ENCODE data around the gene AKR7A2. TPM values are rescaled to one million over a fixed set of nuclear protein-coding genes. Genes with fewer than 3 reads are reported as not detected.

AKR7A2 gene
- total RNA-seq, 1 experiment from 2014 or later = 86.6 TPM

DNA sequence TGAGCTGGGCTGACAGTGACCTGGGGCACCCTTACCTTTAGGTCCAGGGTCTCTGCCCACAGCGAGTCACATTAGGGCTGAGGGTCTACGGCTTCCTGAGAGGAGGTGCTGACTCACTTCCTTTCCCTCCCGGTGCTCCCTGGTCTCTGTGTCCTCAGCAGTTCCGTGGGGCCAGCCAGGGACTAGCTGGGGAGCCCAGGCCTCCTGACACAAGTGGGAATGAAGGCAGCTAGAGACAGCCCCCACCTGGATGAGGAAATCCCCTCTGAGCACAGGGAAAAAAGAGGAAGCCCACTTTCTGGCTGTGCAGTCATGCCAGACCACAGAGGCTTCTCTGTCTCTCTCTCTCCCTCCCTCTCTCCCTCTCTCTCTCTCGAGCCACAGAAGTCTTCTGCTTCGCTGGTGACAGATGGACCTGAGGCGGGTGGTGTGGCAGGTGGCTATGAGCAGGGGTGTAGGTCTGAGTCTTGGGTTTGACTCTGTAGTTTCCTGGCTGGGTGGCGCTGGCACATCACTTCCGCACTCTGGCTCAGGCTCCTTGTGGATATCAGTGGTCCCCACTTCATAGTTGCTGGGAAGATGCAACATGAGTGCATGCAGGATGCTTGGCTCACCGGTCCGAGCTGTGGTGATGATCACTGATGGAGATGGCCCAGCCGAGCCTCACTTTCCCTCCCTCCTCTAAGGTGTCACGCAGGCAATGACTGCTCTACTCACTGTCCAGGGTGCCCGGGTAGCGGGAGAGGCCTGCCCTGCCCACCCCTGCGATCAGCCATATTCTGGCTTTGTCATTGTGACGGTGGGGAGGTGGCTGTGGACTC lies 3.6 kb upstream of the AKR7A2 start:
- in situ Hi-C loops (cut with HindIII; ENCODE audit: low pct_unique_long_range_greater_than_20kb, low sequenced_read_pairs) = no loop called here
- Histone ChIP-seq H3K4me3 (ENCODE audit: low read depth in 2 of 2, low read length in 2 of 2) (no peak overlapping the region), H3K27me3 (ENCODE audit: control insufficient read depth, insufficient read depth, low read length) (no peaks in the 10 kb centered on the region), H3K27ac (ENCODE audit: low read length) (no peak overlapping the region), H3K4me1 (ENCODE audit: control insufficient read depth, insufficient read depth, low read length) (peaks cover 18% of the 10 kb centered on the region), H3K36me3 (ENCODE audit: control insufficient read depth, insufficient read depth, low read length) (no peaks in the 10 kb centered on the region), H3K9me3 (ENCODE audit: control insufficient read depth, insufficient read depth, low read depth, low read length) (no peaks in the 10 kb centered on the region)
- no peak for TF ChIP-seq POLR2AphosphoS5 (IDR thresholded peaks at IDR 0.05; ENCODE audit: low read depth, low read length)
- no peak for TF ChIP-seq SIN3A (IDR thresholded peaks at IDR 0.05; ENCODE audit: borderline replicate concordance, insufficient read depth, low read depth, low read length)
- TF ChIP-seq, protein P1, sequence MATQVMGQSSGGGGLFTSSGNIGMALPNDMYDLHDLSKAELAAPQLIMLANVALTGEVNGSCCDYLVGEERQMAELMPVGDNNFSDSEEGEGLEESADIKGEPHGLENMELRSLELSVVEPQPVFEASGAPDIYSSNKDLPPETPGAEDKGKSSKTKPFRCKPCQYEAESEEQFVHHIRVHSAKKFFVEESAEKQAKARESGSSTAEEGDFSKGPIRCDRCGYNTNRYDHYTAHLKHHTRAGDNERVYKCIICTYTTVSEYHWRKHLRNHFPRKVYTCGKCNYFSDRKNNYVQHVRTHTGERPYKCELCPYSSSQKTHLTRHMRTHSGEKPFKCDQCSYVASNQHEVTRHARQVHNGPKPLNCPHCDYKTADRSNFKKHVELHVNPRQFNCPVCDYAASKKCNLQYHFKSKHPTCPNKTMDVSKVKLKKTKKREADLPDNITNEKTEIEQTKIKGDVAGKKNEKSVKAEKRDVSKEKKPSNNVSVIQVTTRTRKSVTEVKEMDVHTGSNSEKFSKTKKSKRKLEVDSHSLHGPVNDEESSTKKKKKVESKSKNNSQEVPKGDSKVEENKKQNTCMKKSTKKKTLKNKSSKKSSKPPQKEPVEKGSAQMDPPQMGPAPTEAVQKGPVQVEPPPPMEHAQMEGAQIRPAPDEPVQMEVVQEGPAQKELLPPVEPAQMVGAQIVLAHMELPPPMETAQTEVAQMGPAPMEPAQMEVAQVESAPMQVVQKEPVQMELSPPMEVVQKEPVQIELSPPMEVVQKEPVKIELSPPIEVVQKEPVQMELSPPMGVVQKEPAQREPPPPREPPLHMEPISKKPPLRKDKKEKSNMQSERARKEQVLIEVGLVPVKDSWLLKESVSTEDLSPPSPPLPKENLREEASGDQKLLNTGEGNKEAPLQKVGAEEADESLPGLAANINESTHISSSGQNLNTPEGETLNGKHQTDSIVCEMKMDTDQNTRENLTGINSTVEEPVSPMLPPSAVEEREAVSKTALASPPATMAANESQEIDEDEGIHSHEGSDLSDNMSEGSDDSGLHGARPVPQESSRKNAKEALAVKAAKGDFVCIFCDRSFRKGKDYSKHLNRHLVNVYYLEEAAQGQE (IDR thresholded peaks at IDR 0.05; ENCODE audit: insufficient read depth in 1 of 2, low read depth in 2 of 2, low read length in 1 of 2) = no peak
- TF ChIP-seq, protein P2, sequence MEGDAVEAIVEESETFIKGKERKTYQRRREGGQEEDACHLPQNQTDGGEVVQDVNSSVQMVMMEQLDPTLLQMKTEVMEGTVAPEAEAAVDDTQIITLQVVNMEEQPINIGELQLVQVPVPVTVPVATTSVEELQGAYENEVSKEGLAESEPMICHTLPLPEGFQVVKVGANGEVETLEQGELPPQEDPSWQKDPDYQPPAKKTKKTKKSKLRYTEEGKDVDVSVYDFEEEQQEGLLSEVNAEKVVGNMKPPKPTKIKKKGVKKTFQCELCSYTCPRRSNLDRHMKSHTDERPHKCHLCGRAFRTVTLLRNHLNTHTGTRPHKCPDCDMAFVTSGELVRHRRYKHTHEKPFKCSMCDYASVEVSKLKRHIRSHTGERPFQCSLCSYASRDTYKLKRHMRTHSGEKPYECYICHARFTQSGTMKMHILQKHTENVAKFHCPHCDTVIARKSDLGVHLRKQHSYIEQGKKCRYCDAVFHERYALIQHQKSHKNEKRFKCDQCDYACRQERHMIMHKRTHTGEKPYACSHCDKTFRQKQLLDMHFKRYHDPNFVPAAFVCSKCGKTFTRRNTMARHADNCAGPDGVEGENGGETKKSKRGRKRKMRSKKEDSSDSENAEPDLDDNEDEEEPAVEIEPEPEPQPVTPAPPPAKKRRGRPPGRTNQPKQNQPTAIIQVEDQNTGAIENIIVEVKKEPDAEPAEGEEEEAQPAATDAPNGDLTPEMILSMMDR (IDR thresholded peaks at IDR 0.05) = no peak
- no peak for TF ChIP-seq TCF7L2 (IDR thresholded peaks at IDR 0.05; ENCODE audit: low read depth, low read length)
- no peak for ATAC-seq
- intact Hi-C loops (cut with micrococcal nuclease; ENCODE audit: unreplicated experiment) = no loop called here
- POLR2A ChIA-PET = interaction anchor here (0.7 kb wide), 2 partner anchors 74 to 94 kb away, joined by 3 to 4 read pairs; no protein-coding TSS in a partner anchor
- no TSS peak for BruUV-seq (replicated peaks)
- no peak for DNase-seq (ENCODE audit: low read depth, low spot score)
- CTCF ChIA-PET = no interaction called here

DNA sequence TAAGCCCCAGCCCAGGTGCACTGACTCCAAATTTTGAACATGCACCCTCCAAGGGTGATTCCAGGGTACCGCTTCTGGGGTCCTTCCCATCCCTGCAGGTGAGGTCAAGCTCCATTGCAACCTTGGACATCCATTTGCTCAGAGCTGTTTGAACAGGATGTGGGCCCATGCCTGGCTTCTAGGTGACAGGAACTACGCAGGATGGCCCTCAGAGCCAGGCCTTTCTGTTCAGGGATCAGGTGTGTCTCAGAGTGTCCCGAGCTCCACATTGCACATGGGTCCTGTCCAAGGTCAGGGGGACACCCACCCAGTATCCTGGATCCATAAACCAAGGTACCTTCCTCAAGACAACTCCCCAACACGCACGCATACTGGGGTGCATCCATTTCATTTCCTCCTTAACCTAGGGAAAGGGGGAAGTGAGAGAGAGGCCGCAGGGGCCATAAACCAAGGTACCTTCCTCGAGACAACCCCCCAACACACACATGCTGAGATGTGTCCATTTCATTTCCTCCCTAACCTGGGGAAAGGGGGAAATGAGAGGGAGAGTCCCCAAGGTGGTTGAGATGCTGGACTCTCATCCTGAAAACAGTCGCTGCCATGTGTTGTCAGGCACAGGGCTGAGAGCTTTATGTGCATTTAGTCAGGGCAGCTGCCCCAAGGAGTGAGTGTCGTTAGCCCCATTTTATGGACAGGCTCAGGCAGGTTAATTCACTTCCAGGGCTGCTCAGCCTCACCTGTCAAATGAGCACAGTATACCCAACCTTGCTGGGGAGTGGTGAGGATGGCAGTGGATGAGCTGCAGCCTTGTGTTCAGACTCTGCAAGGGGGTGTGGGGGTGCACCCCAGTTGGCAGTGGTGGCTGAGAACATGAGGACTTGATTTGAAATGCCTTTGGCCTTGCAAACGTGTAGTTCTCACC lies 2.3 kb upstream of the AKR7A2 start:
- Histone ChIP-seq H3K36me3 (ENCODE audit: control insufficient read depth, insufficient read depth, low read length) (no peaks in the 10 kb centered on the region), H3K4me1 (ENCODE audit: control insufficient read depth, insufficient read depth, low read length) (peaks cover 18% of the 10 kb centered on the region), H3K27ac (ENCODE audit: low read length) (no peak overlapping the region), H3K4me3 (ENCODE audit: low read depth in 2 of 2, low read length in 2 of 2) (no peak overlapping the region), H3K9me3 (ENCODE audit: control insufficient read depth, insufficient read depth, low read depth, low read length) (no peaks in the 10 kb centered on the region), H3K27me3 (ENCODE audit: control insufficient read depth, insufficient read depth, low read length) (no peaks in the 10 kb centered on the region)
- CTCF ChIA-PET = interaction anchor here (0.6 kb wide), 1 partner anchor 388 kb away, joined by 6 read pairs; no protein-coding TSS in a partner anchor
- POLR2A ChIA-PET = interaction anchor here (0.7 kb wide), 1 partner anchor 96 kb away, joined by 3 read pairs; no protein-coding TSS in a partner anchor
- ATAC-seq (no peak), DNase-seq (ENCODE audit: low read depth, low spot score) (no peak)
- in situ Hi-C loops (cut with HindIII; ENCODE audit: low pct_unique_long_range_greater_than_20kb, low sequenced_read_pairs) = no loop called here
- BruUV-seq (replicated peaks) = no TSS peak
- TF ChIP-seq, protein P2 (IDR thresholded peaks at IDR 0.05) = no peak
- TF ChIP-seq, protein P1 (IDR thresholded peaks at IDR 0.05; ENCODE audit: insufficient read depth in 1 of 2, low read depth in 2 of 2, low read length in 1 of 2) = no peak
- no peak for TF ChIP-seq SIN3A (IDR thresholded peaks at IDR 0.05; ENCODE audit: borderline replicate concordance, insufficient read depth, low read depth, low read length)
- intact Hi-C loops (cut with micrococcal nuclease; ENCODE audit: unreplicated experiment) = no loop called here

Data from Panc1 (cell line).